ENCODE results near the gene TRAM2. TPM values are rescaled to one million over a fixed set of nuclear protein-coding genes. Genes with fewer than 3 reads are reported as not detected.

Gene TRAM2
- total RNA-seq, 1 experiment from 2014 or later, result 21.3 TPM

DNA sequence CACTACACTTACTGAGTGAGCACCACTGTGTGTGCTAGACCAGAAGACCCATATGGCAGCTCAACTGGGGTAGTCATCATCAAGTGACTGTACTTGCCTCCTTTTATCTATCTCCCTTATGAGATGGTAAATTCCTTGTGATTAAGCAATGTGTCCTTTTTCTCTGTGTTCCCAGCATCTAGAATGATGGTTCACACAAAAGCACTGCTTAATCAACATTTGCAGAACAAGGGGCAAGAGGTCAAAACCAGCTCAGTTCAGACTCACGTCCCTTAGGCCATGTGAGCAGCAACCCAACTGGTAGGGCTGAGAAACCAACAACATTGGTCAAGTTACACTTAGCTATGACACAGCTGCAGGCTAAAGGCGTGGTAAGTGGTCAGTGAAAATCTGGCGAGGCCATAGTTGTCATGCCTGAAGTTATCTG, 10.0 kb downstream of the TRAM2 start:
- BruUV-seq (replicated peaks), result no TSS peak
- no peak for ATAC-seq
- POLR2A ChIA-PET, result no interaction called here

More for the DNA sequence above, 10.0 kb downstream of the TRAM2 start:
- TF ChIP-seq, protein P1, sequence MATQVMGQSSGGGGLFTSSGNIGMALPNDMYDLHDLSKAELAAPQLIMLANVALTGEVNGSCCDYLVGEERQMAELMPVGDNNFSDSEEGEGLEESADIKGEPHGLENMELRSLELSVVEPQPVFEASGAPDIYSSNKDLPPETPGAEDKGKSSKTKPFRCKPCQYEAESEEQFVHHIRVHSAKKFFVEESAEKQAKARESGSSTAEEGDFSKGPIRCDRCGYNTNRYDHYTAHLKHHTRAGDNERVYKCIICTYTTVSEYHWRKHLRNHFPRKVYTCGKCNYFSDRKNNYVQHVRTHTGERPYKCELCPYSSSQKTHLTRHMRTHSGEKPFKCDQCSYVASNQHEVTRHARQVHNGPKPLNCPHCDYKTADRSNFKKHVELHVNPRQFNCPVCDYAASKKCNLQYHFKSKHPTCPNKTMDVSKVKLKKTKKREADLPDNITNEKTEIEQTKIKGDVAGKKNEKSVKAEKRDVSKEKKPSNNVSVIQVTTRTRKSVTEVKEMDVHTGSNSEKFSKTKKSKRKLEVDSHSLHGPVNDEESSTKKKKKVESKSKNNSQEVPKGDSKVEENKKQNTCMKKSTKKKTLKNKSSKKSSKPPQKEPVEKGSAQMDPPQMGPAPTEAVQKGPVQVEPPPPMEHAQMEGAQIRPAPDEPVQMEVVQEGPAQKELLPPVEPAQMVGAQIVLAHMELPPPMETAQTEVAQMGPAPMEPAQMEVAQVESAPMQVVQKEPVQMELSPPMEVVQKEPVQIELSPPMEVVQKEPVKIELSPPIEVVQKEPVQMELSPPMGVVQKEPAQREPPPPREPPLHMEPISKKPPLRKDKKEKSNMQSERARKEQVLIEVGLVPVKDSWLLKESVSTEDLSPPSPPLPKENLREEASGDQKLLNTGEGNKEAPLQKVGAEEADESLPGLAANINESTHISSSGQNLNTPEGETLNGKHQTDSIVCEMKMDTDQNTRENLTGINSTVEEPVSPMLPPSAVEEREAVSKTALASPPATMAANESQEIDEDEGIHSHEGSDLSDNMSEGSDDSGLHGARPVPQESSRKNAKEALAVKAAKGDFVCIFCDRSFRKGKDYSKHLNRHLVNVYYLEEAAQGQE (IDR thresholded peaks at IDR 0.05; ENCODE audit: low read depth), result no peak
- TF ChIP-seq, protein P2, sequence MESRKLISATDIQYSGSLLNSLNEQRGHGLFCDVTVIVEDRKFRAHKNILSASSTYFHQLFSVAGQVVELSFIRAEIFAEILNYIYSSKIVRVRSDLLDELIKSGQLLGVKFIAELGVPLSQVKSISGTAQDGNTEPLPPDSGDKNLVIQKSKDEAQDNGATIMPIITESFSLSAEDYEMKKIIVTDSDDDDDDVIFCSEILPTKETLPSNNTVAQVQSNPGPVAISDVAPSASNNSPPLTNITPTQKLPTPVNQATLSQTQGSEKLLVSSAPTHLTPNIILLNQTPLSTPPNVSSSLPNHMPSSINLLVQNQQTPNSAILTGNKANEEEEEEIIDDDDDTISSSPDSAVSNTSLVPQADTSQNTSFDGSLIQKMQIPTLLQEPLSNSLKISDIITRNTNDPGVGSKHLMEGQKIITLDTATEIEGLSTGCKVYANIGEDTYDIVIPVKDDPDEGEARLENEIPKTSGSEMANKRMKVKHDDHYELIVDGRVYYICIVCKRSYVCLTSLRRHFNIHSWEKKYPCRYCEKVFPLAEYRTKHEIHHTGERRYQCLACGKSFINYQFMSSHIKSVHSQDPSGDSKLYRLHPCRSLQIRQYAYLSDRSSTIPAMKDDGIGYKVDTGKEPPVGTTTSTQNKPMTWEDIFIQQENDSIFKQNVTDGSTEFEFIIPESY (IDR thresholded peaks at IDR 0.05; ENCODE audit: extremely low read depth, insufficient replicate concordance, low read length), result no peak
- TF ChIP-seq EZH2 (IDR thresholded peaks at IDR 0.05) (no peak), YY1 (IDR thresholded peaks at IDR 0.05; ENCODE audit: extremely low read depth, insufficient replicate concordance, low read depth, low read length) (no peak), TCF7L2 (IDR thresholded peaks at IDR 0.05; ENCODE audit: borderline replicate concordance, extremely low read depth, insufficient read depth, insufficient read length) (no peak), POLR2AphosphoS5 (IDR thresholded peaks at IDR 0.05; ENCODE audit: low read depth, low read length) (no peak), EGR1 (IDR thresholded peaks at IDR 0.05; ENCODE audit: low read depth) (no peak), ZNF274 (IDR thresholded peaks at IDR 0.05; ENCODE audit: low read depth, low read length) (no peak), ELF1 (IDR thresholded peaks at IDR 0.05; ENCODE audit: borderline replicate concordance, low read depth) (no peak), FOSL1 (IDR thresholded peaks at IDR 0.05; ENCODE audit: low read depth) (no peak), POLR2A (IDR thresholded peaks at IDR 0.05; ENCODE audit: borderline replicate concordance, extremely low read depth, insufficient read depth, insufficient read length) (no peak), CBX3 (IDR thresholded peaks at IDR 0.05; ENCODE audit: low read depth) (no peak), RAD21 (IDR thresholded peaks at IDR 0.05; ENCODE audit: low read depth) (no peak), EZH2phosphoT487 (IDR thresholded peaks at IDR 0.05; ENCODE audit: borderline replicate concordance) (no peak), JUND (IDR thresholded peaks at IDR 0.05) (no peak)
- TF ChIP-seq, protein P3, sequence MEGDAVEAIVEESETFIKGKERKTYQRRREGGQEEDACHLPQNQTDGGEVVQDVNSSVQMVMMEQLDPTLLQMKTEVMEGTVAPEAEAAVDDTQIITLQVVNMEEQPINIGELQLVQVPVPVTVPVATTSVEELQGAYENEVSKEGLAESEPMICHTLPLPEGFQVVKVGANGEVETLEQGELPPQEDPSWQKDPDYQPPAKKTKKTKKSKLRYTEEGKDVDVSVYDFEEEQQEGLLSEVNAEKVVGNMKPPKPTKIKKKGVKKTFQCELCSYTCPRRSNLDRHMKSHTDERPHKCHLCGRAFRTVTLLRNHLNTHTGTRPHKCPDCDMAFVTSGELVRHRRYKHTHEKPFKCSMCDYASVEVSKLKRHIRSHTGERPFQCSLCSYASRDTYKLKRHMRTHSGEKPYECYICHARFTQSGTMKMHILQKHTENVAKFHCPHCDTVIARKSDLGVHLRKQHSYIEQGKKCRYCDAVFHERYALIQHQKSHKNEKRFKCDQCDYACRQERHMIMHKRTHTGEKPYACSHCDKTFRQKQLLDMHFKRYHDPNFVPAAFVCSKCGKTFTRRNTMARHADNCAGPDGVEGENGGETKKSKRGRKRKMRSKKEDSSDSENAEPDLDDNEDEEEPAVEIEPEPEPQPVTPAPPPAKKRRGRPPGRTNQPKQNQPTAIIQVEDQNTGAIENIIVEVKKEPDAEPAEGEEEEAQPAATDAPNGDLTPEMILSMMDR (IDR thresholded peaks at IDR 0.05 in 2 of 3, conservative IDR thresholded peaks at IDR 0.05 in 1 of 3; ENCODE audit: borderline replicate concordance in 1 of 3, insufficient read depth in 1 of 3, low read depth in 2 of 3, low read length in 2 of 3), result no peak
- Histone ChIP-seq H4K20me1 (ENCODE audit: insufficient read depth) (0 out of 2 replicates have a peak, but pooled peaks cover 3% of the 10 kb centered on the region), H3K9me3 (ENCODE audit: control insufficient read depth in 1 of 2, insufficient read depth in 1 of 2, low read depth in 1 of 2, low read length in 2 of 2) (no peaks in the 10 kb centered on the region), H3K27ac (ENCODE audit: low read depth, low read length) (no peak overlapping the region), H3K4me1 (ENCODE audit: control insufficient read depth in 1 of 2, insufficient read depth in 2 of 2, low read length in 2 of 2) (peaks cover 0 to 4% of the 10 kb centered on the region in 2 experiments; a peak in 1 of 4 replicates), H3K36me3 (ENCODE audit: control insufficient read depth in 1 of 2, insufficient read depth in 2 of 2, low read length in 2 of 2) (no peaks in the 10 kb centered on the region), H3K9me2 (ENCODE audit: insufficient read depth) (0 out of 2 replicates have a peak, but pooled peaks cover 3% of the 10 kb centered on the region), H3K27me3 (ENCODE audit: insufficient read depth, low read length) (no peaks in the 10 kb centered on the region), H3K4me3 (replicated peaks in 1 of 2; ENCODE audit: low read depth in 1 of 2, low read length in 2 of 2) (no peak overlapping the region), H3K79me2 (ENCODE audit: insufficient read depth, low read length) (peaks cover 88% of the 10 kb centered on the region), H2AFZ (ENCODE audit: low read depth, low read length, poor library complexity, severe bottlenecking) (no peak overlapping the region), H3K4me2 (ENCODE audit: low read length) (no peak overlapping the region), H3K9ac (ENCODE audit: low read length) (no peak overlapping the region)
- ChIA-PET CTCF (interaction anchor here (2.1 kb wide), 1 partner anchor 9 kb away, joined by 6 read pairs; the partner anchor contains the start of gene TRAM2), RAD21 (ENCODE audit: low non-redundant PET in 1 of 2, low total read pairs in 2 of 2, uncharacterized antibody in 2 of 2, unreplicated experiment in 2 of 2) (no interaction called here)
- intact Hi-C loops (cut with micrococcal nuclease), result no loop called here
- no peak for DNase-seq (ENCODE audit: low read depth, low spot score)
